SH-SY5Y (cell line): Measurements from ENCODE around the gene GRIN2B.

Experiments used
- GATA2 ChIP-seq: IDR thresholded peaks from 2 replicates; pipeline ENCODE4 v1.6.1; 2011; ENCODE audit warnings: mild to moderate bottlenecking, low read depth, low read length
- GATA3 ChIP-seq: IDR thresholded peaks from 2 replicates; pipeline ENCODE4 v1.6.1; 2011; ENCODE audit warnings: low read depth, mild to moderate bottlenecking, low read length, moderate library complexity

GRCh38 chr12:13945236-13945635 is 36.2 kb downstream of the GRIN2B start:
- TF ChIP-seq GATA2 = no peak
- TF ChIP-seq GATA3 = no peak
